Tongue (tissue), 2 donors: ENCODE results near the gene RUVBL1. TPM values are rescaled to one million over a fixed set of nuclear protein-coding genes. Genes with fewer than 3 reads are reported as not detected.

Experiments
- DNase-seq: peaks from one replicate; pipeline ENCODE4 v3.0.0-alpha.2; 2015
- total RNA-seq: library from RNA; depleted of rRNA; stranded (reverse); fragments of >200 nt; gene quantifications from one replicate; pipeline ENCODE4 v1.2.3, GENCODE V29; 2014

The RUVBL1 gene
- total RNA-seq, 1 donor from 2014 or later: 30.6 TPM

- DNase-seq: no peak
Measured at GRCh38 chr3:128083396-128083795, 40.2 kb downstream of the RUVBL1 start.

DNA sequence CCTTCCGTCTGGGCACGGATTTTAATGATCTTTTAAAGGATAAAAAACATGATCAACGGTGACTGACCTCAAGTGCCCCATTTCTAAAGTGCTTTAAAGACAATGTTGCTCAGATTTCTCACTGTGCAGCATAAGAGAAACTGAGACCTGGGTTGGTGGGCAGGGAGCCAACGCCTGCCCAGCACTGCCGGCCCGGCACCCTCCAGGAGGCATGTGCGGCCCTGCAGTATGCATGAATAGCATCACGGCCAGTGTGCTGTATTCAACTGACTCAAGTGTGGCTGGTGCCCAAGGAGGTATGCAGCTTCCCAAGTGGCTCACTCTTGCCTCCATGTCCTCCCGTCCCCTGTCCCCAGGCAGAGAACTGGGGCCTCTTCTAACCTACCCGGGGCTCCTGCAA, 41.1 kb downstream of the RUVBL1 start:
- DNase-seq: no peak

DNA sequence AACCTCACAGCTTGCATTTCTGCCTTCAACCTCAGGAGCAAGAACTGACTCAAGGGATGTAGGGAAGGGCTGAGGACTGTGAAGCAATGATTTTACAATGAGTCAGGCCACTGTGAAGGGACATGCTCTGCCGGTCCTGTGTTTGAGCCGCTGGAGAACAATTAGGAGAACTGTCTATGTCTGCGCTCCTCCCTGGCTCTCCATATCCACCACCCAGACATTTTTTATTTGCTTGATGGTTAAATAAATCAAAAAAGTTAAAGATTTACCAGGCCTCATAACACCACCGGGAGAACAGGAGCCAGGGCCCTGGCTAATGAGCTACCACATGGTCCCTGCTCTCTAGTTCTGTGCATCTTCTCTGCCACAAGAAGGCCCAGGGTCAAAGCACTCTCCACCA, 41.8 kb downstream of the RUVBL1 start:
- DNase-seq: no peak

DNA sequence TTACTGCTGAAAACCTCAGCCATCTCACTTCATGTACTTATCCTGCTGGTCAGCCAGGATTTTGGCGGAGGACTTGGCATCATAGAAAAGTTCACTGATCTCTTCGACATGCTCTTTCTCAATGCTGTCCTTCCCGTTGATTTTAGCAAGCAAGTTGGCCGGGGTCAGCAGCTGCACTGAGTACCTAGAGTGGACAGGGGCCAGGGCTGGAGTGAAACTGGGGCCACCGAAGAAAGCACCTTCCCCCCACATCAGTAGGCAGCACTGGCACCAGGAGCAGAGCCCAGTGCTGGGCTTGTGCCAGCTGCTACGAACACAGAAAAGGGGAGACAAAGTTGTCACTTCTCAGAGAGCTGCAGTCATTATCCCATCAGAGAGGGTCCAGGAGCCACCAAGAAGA, 42.4 kb downstream of the RUVBL1 start:
- DNase-seq: no peak

DNA sequence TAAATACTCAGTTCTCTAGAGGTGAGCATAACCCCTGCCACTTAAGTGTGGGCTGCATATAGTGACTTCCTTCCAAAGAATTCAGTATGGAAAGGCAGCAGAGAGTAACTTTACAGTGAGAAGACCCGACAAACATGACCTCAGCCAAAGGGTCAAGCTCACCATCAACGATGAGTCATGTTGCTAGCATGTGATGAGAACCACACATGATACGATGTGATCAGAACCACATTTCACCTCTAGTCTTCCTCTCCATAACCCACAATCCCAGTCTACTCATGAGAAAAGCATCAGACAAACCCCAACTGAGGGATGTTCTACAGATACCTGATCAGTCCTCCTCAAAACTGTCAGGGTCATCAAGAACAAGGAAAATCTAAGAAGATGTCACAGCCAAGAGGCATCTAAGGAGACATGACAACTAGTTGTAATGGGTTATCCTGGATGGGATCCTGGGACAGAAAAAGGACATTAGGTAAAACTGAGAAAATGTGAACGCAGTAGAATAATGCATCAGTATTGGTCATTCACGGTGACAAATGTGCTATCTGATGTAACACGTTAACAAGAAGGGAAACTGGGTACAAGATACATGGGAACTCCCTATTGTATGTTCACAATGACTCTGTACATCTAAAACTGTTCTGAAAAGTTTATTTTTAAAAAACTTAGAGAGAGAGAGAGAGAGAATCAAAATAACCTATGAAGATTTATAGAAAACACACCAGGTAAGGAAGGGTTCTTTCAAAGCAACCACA, 43.1 kb downstream of the RUVBL1 start:
- no peak for DNase-seq

DNA sequence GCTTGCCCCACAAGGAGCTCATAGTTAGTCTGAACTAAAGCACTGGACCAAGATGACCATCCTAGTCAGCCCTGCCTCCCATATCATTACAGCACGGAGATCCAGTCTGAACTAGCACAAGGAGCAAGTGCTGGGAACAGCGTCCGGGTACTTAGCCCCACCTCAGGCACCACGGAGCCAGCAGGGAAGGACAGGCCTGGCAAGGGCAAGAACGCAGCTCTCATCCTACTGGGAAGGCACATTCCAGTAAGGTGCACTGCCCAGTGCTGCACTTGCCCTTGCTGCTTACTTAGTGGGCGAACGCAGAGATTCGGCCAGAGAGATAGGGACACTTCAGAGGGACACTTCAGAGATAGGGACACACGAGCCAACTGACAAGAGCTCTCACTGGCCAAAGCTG, 43.8 kb downstream of the RUVBL1 start:
- no peak for DNase-seq

GRCh38 chr3:128078875-128079274, 44.7 kb downstream of the RUVBL1 start:
- DNase-seq: no peak

DNA sequence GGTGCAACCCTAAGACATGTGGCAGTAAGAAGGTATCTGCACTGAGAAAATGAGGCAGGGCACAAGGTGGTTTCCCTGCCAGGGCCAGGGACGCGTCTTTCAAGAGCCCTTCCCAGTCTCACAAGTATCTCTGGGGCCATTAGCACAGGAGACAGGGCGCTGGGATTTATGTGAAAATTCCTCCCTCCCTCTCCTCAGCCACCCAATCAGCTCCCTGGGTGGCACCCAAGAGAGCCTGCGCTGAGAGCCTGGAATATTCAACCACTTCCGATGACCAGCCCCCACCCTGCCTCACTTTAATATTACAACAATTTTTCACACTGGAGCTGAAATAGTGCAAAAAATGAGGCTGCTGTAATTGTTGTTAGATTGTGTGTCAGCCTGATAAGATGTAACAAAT, 45.3 kb downstream of the RUVBL1 start:
- DNase-seq: no peak

- no peak for DNase-seq
Measured at GRCh38 chr3:128077665-128078064, 45.9 kb downstream of the RUVBL1 start.

DNA sequence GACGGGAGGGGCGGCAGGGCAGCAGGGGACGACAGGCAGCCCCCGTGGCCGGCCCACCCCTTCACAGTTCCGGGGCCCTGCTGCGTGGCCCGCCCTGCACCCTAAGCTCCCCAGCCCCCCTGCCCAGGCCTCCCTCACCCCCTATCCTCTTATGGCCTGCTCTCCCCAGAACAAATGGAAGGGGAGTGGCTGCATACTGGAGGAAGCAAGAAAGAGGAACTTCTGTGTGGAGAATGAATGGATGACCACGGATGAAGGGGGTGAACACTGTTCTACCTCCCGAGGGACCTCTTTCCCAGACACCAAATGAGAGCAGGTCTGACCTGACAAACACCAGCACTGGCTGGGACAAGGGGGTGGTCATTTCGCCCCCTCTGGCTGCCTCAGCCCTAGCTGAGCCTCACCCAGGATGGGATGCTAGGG, 46.4 kb downstream of the RUVBL1 start:
- peak; percentile 15 for DNase-seq

DNA sequence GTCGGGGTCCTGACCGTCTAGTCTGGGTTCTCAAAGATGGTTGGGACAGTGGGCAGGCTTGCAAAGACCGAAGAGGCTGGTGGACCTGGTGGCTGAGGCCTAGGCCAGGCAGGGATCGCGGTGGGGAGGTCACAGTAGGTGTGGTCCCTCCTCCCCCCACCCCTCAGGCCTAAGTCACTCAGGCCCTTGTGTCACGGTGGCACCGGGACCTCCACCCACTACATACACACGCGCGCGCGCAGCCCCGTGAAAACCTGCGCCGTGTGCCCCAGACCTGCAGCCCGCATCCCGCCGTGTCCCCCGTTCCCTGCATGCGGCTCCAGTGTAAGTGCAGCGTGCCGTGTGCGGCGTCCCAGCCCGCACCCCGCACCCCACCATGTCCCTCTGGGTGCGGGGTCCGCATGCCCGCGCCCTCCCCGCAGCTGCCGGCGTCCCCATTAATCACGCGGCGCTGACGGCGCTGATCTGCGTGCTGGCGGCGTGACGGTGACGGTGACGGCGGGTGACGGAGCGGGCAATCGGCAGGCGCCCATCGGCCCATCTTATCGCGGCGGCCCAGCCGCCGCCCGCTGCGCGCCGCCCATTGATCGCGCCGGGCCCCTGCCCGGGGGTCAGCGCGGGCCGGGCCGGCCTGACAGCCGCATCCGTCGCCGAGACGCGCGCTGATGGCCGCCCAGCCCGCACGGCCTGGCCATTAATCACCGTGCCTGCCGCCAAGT, 47.0 kb downstream of the RUVBL1 start:
- peak; percentile 35 for DNase-seq

DNA sequence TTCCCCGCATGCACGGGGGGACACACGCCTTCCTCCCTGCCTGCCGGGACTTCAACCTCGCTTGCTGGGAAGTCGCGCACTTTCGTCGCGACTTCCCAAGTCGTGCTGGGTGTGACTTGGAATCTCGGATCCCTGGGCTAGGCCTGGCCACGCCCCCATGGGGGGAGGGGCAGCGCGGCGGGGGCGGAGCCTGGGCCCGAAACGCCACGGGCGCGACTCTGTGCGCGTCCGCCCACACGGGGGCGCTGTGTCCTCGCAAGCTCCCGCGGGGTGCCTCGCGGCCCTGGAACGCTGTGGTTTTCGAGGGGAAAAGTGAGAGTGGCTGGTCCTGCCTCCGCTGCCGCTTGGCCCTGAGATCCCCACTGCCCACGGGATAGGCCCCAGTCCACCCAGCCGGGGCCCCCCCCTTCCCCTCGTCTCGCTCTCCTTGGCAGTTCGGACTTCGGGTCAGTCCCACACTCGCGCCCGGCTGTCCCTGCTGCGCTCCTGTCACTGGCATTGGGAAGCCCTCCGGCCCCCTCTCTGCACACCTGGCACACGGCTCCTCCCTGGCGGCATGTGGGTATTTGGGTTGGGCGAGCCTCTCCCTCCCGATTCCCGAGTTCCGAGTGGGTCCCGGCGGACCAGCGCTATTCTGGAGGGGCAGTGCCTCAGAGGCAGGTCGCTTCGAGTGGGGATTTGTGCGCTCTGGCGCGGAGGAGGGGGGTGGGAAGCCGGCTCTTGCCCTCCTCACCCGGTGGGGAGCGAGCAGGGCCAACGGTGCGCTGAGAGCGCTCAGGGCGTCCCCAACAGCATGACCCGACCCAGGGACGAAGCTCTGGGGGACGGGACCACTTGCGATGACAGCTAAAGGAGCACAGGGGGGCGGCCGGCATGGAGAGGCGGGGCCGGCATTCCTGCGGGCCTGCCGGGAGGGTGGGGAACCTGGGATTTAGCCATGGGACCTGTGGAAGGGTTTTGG, 47.8 kb downstream of the RUVBL1 start:
- DNase-seq: peak; percentile 93

- DNase-seq: no peak
Measured at GRCh38 chr3:128074851-128075521, 48.6 kb downstream of the RUVBL1 start.

- no peak for DNase-seq
Measured at GRCh38 chr3:128073807-128074206, 49.8 kb downstream of the RUVBL1 start.

- no peak for DNase-seq
Measured at GRCh38 chr3:128073185-128073725, 50.4 kb downstream of the RUVBL1 start.

DNA sequence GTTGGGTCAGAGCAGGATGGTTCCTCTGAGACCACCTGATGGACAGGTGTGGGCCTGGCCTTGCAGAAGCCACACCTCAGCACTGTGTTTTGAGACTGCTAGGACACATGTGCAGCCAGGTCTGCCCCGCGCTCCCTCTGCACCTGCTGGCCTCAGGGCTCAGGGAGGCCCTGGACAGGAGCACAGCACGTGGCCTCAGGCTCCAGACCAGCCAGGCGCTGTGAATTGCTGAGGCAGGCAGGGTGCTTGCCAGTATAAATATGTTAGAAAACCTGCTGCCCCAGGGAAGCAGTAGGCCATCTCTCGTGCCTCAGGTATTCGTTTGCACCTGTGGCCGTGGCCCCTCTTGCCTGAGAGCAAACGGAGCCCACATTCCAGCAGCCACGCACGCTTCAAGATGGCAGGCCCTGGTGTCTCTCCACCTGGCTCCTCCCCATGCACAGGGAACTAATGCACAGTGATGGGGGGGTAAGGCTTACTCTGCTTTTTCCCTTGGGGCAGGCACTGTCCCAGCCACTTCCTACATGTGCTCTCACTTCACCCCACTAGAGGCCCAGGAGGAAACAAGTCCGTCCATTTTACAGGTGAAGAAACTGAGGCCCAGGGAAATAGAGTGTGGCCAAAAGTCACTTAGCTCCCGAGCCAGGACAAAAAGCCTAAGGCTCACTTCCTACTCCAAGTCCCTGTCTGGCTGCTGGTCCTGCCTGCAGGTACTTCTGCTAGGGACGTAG, 51.0 kb downstream of the RUVBL1 start:
- no peak for DNase-seq

GRCh38 chr3:128071771-128072453, 51.7 kb downstream of the RUVBL1 start:
- no peak for DNase-seq

DNA sequence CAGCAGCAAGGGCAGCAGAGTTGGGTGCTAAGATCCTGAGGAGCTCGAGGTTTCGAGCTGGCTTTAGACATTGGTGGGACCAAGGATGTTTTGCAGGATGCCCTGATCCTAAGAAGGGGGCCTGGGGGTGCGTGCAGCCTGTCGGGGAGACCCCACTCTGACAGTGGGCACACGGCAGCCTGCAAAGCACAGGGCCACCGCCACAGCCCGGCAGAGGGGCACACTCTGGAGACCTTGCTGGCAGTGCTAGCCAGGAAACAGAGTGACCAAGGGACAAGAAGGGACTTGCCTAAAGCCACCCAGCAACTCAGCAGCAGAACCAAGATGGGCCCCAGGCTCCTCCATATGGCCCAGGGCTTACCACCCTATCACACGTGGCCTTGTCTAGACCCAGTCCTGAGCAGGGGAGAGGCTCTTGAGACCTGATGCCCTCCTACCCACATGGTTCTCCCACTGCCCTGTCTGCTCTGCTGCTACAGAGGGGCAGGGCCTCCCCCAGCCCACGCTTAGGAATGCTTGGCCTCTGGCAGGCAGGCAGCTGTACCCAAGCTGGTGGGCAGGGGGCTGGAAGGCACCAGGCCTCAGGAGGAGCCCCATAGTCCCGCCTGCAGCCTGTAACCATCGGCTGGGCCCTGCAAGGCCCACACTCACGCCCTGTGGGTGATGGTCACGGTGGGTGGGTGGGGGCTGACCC, 52.6 kb downstream of the RUVBL1 start:
- DNase-seq: no peak

GRCh38 chr3:128069271-128069670, 54.3 kb downstream of the RUVBL1 start:
- no peak for DNase-seq

DNA sequence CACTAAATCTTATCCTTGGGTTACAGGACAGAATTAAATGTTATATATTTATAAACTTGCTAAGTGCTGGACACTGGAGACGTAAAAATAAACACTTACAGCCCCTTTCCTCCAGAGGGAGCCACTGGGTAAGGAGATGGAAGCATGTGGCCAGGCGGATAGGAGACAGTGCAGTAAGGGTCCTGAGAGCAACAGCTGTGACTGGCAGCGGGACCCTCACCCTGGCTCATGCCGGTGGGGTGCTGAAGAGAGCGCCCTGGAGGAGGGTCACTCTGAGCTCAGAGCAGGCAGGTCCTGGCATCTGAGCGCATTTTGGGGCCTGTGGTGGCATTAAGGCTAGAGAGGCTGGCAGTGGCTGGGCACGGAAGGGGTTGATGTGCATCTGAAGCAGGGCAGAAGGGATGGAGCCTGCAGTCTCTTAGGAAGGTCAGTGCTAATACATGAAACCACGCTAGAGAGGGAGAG, 55.4 kb downstream of the RUVBL1 start:
- peak; percentile 55 for DNase-seq
